Cerebellar nuclear complex (tissue), 1 donor: Measurements from ENCODE around the gene SPEM1.
A peak's percentile ranks its signal among the peaks of the same experiment; 100 is the strongest.

Experiments used
- DNase-seq, 2 experiments: peaks; one replicate each; lab custom pipeline; 2025; lab: John Stamatoyannopoulos, UW

The SPEM1 gene

DNA sequence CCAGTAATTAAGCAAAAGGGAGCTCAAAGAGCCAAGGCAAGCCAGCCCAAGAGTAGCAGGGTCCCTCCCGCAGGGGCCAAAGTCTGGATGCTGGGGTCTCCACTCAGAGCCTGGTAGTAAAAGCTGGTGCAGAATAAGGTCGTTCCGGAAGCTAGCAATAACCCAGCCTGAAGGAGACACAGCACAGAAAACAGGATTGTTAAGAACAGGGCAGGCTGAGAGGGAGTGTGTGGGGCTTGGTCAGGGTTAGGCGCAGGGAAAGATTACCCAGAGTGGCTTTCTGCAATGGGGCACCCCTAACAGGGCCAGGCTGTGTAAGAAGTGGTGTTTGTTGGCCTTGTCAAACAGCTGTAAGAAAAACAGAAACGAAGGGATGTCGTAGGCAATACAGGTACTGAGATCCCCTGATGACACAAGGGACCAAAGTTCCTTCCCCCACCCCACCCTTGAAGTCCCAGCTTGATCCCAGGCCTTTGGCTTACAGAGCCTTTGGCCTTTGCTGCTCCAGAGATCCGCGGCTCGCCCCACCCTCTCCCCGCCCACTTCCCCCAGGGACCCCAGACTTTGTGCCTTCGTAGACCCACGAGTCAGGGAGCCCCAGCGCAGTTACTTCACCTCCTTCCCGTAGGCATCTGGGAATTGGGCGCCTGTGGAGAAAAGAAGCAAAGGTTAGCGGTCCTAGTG lies 16.9 kb upstream of the SPEM1 start:
- DNase-seq = no peak

DNA sequence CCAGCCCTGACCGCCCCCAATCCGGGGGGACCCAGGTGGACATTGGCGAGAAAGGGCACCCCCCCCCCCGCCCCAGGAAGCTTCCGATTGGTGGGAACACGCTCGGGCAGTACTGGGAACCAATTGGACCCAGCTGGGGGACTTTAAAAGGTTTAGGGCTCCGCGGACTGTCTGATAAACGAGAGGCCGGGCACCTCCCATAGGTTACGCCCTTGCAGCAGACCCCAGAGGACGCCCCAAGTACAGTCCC lies 16.5 kb upstream of the SPEM1 start:
- DNase-seq = no peak

DNA sequence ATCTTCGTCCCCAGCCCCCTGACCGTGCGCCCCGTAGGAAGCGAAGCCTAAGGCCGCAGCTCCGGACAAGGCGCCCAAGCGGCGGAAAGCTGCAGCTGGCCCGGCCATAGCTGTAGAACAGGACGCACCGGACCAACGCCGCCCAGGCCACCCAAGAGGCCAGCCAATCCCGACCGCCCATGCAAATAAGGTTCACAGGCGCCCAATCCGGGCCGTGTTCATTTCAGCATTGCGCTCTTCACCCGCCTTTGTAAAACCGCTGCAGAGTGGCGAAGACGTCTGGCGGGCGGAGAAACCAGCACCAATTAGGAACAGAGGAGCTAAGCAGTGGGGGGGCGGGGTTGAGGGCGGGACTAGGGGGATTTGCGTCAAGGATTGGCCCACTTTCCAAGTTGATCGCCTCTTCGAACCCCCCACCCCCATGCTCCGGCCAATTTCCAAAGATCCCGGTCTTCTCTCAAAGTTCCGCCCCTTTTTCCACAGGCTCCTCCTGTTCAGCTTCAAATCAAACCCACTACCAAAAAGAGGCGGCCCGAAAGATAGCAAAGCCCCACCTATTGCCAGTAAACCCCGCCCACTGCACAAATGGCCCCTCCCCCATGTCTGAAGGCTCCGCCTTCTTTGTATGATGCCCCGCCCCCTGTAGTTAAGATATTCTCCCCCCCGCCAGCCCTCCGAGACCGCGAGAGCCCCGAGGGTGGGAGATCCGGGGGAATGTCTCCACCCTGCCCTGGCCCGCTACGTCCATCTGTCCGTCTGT lies 16.0 kb upstream of the SPEM1 start, which contains the start of gene TMEM256:
Gene TMEM256 (minus strand): TSS at position 121 of the 760 bp plus-strand sequence. CDS start 13 bp downstream, at position 108.
- peak; percentile 93 to 94 for DNase-seq

DNA sequence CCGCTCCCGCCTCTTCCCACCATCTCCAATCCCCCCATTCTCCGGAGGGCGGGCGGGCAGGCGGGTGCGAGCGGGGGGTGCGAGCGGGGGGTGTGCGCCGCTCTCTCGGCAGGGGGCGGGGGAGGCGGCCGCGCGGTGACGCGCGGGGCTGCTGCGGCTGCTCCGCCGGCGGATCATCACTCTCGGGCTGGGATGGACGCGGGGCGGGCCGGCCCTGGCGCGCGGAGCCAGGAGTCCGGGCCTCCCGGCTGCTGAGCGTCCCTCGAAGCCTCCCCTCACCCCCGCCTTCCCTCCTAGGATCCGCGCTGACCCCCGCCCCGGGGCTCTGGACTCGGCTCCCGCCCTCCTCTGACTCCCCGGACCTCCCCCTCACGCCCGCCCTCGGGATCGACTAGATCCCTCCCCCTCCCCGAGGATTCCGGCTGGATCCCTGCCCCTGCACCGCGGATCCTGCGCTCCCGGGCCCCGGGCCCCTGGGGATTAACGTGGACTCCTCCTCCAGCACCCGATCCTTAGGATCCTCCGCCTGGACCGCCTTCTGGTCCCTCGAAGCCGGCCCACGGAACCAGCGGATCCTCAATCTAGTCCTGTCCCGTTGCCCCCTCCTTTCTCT lies 15.3 kb upstream of the SPEM1 start:
- DNase-seq = no peak

DNA sequence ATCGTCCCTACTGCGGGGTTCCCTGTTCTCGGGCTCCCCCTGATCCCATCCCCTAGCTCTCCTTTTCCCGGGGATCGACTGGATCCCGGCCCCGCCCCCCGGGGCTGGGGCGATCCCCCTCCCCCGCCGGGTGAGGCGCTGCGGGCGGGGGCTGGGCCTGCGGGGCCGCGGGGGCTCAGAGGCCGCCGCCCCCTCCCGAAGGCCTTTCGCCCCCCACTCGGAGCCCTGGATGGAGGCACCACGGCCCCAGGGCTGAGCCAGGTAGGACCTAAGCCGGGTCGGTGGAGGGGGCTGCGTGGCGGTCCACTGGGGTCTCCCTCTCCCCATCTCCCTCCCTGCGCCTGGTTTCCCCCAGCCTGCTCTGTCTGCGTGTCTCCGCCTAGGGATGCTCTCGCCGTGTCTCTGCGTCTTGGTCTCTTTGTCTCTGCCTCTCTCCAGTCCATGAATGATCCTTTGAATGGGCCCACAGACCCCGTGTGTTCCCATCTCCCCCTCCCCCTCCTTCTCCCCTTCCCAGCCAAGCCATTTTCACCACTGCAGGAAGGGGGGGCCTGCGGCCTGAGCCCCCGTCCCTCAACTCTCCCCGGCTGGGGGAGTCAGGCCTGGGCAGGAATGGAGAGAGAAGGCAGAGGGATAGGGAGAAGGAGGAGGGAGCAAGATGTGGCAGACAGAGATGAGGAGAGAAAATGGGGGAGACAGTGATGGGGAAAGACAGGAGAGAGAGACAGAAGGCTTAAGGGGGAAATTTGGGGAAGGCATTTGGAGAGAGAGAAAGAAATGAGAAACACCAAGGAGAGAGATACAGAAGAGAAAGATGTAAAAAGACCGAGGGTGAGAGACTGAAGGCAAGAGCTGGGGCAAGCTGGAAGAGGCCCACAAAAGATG lies 14.5 kb upstream of the SPEM1 start:
- no peak for DNase-seq

DNA sequence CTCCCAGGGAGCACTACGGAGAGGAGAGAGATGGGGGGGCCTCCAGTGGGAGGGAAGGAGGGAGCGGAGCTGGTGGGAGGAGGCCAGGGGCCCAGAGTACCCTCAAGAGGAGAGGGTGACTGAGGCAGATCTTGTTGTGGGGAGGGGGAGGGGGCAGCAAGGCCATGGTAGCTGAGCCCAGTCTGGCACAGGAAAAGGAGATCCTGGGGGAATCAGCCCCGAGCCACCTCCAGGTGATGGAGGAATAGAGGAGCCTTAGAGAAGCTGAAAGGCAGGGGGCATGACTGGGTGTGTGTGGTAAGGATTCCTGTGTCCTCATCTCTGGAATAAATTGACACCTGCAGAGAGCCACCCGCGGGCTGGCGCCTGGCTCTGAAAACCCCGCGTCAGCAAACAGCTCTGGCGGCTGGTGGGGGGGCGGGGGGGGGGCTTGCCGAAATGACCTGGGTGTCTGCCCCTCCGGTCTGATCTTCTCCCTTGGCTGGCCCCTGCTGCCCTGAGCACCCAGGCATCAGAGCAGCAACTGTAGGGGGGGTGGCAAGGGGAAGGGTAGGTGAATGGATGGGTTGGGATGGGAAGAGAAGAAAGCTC lies 13.8 kb upstream of the SPEM1 start:
- DNase-seq = no peak

DNA sequence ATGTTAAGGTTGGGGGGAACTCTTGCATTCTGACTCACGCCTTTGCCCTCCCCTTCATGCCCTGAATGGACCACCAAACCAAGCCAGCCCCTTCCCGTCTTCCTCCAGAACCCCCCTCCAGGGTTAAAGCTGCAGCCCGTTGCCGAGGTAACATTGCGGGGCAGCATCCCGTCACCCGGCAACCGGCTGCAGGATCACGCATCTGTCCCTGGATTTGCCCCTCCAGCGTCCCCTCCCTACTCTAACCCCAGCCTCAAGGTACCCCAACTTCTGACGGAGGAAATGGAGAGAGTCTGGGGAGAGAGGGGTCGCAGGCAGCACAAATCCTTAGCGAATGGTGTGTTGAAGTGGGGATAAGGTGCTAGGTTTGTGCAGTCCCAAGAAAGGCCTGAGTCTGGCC lies 13.0 kb upstream of the SPEM1 start:
- DNase-seq = no peak

DNA sequence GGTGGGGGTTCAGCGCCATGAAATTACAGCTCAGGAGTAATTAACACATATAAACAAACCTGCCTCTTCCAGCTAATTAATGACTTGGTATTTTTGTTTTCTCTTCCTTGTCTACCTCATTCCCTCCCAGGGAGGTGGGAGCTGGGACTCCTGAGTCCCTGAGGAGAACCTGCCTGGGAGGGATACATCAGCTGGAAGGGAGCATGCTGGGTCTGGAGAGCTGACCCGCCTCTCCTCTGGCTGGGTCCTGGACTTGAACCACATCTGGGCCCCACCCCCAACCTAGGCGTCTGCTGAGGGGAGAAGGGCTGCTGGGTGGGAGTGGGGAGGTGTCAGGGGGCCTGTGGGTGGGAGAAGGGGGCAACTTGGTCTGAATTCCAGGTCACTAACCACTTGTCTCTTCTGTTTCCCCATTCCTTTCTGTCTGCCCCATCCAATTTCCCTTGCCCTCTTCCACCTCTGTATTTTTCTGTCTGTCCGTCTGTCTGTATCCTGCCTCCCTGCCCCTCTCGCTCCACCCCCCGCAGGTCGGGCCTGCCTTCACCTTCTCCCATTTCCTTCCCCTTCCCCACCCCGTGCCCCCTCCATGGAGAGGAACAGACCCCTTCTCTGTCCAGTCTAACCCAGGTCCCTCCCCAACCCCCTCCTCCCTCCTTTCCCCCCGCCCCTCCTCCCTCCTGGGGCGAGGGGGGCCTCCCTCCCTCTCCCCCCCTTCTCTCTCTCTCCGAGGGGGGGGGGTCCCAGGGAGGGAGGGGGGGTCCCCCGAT lies 12.5 kb upstream of the SPEM1 start, which contains the start of gene NLGN2:
Gene NLGN2 (plus strand): TSS at position 361 of the 767 bp plus-strand sequence. CDS start 411 bp downstream, outside the sequence.
- no peak for DNase-seq

DNA sequence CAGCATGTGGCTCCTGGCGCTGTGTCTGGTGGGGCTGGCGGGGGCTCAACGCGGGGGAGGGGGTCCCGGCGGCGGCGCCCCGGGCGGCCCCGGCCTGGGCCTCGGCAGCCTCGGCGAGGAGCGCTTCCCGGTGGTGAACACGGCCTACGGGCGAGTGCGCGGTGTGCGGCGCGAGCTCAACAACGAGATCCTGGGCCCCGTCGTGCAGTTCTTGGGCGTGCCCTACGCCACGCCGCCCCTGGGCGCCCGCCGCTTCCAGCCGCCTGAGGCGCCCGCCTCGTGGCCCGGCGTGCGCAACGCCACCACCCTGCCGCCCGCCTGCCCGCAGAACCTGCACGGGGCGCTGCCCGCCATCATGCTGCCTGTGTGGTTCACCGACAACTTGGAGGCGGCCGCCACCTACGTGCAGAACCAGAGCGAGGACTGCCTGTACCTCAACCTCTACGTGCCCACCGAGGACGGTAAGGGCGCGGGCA lies 11.8 kb upstream of the SPEM1 start:
- DNase-seq = no peak

DNA sequence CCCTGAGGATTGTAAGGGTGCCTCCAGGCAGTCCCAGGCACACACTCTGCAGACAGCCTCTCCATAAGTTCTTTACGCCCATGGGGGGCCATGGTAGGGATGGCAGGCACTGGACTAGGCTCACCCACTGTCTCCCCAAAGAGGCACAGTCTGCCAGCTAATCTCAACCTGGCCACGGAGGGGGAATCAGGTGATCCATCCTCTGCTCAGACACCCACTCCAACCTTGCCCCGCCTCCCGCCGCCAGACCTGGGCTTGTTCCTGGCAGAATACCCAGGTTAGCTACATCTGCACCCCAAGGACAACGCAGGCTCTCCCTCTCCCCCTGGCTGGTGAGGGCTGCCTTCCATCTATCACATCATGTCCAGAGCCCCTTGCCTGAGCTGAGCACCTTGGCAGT lies 11.3 kb upstream of the SPEM1 start:
- DNase-seq = no peak

DNA sequence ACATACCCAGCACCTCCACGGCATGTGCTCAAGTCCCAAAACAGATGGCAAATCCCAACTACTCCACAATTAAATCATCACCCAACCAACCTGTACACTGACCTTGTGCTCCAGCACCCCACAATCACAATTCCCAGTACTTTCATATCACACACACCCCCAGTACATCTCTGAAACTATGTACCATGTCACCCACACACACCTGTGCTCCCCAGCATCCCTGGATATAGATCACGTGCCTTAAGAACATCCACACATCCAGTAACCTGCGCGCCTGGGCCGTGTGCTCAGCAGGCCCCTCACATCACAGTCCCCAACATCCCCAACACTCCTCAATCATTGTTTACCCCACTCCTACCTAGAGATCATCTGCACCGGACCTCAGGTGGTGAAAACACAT lies 10.4 kb upstream of the SPEM1 start:
- no peak for DNase-seq

DNA sequence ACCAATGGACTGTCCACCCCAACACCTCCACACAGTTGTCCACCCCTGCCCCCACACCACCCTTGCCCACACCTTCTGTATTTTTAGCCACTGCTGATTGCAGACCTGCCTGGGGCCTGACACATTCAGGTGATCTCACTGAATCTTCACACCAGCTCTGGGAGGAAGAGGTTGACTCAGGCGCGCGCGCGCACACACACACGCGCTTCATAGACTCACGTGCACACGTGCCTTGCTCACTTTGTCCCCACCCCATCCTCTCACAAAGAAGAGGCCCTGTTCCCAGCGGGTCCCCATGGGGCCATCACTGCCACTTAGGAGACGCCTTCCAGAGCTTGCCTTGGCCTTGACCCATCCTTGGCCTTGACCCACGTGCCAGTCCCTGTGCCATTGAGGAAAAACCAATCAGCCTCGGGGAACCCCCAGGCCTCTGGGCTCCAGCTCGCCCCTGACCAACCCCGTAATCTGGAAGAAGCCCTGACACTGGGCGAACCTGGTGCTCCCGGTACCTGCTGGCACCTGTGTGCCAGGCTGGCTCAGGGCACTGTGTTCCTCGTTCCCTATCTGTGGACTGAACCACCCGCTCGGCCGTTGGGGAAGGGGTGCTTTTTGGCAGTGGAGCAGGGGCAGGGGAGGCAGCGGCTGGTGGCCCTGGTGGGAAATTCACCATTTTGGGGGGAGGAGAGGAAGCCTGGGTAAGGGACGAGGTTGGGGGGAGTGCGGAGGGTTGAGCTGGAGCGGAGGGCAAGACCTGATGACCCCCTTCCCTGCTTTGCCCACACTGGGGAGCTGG lies 9.3 kb upstream of the SPEM1 start:
- DNase-seq = no peak

DNA sequence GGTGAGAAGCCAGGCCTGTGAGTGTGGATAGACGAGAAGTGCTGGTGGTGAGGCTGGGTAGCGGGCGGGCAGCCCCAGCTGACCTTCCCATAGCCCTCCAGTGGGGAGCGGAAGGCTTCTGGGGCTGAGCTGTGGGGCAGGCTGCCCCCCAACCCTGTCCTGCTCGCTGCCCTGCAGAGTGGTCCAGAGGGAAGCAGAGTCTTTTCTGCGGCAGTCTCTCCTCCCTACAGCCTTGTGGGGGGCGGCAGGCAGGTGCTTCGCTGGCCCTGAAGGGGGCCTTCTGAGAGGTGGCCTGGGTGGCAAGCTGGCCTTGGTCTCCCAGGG lies 8.7 kb upstream of the SPEM1 start:
- no peak for DNase-seq

DNA sequence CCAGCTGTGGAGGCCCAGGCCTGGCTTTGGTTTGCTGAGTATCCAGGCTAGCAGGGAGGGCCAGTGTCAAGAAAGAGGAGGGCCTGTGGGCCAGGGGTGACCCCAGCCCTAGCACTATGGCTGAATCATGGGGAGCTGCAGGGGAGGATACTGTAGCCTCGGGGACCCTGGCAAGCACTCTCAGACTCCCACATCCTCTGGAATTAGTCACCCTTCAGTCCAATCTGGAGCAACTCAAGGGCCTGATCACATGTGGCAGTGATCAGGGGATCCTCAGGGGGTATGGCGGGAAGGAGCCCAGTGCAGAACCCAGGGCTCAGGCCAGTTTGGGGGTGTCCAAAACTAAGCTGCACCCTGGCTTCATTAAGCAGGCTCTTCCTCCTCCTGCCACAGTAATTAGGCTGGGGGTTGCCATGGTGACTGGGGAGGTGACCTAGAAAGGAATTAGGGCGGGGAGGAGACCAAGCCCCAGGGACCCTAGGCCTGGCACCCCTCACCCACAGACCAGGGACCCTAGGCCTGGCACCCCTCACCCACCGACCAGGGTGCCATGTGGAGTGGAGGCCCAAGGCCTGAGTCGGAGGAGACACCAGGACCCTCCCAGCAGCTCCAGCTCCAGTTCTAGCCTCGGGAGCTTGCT lies 6.7 kb upstream of the SPEM1 start:
- no peak for DNase-seq

DNA sequence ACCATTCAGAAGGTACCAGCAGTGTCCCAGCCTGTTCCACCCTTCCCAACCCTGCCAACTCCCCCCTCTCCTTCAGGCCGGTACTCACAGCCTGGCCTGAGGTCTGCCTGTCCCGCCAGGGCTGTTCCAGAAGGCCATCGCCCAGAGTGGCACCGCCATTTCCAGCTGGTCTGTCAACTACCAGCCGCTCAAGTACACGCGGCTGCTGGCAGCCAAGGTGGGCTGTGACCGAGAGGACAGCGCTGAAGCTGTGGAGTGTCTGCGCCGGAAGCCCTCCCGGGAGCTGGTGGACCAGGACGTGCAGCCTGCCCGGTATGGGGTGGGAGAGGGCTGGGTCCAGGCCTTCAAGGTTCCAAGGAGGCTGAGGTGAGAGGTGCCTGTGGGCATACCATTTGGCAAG lies 5.3 kb upstream of the SPEM1 start:
- DNase-seq = no peak

DNA sequence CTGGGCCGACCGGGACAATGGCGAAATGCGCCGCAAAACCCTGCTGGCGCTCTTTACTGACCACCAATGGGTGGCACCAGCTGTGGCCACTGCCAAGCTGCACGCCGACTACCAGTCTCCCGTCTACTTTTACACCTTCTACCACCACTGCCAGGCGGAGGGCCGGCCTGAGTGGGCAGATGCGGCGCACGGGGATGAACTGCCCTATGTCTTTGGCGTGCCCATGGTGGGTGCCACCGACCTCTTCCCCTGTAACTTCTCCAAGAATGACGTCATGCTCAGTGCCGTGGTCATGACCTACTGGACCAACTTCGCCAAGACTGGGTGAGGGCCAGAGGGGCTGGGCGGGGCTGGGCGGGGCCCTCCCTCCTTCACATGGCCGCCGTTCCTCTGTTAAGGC lies 4.3 kb upstream of the SPEM1 start:
- no peak for DNase-seq

DNA sequence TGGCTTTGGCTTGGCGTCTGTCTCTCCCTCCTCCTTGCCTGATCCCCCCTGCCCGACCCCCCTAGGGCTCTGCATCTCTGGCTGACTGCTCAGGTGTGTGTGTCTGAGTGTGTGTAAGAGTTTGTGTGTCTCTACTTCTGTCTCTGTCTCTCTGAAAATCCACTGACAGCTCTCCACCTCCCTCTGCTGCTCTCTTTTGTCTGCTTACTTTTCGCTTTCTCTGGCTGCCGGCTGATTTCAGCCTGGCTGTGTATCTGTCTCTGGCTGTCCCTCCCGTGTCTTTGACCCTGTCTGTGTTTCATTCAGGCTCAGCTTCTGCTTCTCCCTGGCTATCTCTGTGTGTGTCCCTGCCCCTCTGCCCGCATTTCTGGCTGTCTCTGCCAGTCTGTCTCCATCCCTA lies 3.8 kb upstream of the SPEM1 start:
- no peak for DNase-seq

DNA sequence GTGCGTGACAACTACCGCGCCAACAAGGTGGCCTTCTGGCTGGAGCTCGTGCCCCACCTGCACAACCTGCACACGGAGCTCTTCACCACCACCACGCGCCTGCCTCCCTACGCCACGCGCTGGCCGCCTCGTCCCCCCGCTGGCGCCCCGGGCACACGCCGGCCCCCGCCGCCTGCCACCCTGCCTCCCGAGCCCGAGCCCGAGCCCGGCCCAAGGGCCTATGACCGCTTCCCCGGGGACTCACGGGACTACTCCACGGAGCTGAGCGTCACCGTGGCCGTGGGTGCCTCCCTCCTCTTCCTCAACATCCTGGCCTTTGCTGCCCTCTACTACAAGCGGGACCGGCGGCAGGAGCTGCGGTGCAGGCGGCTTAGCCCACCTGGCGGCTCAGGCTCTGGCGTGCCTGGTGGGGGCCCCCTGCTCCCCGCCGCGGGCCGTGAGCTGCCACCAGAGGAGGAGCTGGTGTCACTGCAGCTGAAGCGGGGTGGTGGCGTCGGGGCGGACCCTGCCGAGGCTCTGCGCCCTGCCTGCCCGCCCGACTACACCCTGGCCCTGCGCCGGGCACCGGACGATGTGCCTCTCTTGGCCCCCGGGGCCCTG lies 3.0 kb upstream of the SPEM1 start:
- DNase-seq = no peak

DNA sequence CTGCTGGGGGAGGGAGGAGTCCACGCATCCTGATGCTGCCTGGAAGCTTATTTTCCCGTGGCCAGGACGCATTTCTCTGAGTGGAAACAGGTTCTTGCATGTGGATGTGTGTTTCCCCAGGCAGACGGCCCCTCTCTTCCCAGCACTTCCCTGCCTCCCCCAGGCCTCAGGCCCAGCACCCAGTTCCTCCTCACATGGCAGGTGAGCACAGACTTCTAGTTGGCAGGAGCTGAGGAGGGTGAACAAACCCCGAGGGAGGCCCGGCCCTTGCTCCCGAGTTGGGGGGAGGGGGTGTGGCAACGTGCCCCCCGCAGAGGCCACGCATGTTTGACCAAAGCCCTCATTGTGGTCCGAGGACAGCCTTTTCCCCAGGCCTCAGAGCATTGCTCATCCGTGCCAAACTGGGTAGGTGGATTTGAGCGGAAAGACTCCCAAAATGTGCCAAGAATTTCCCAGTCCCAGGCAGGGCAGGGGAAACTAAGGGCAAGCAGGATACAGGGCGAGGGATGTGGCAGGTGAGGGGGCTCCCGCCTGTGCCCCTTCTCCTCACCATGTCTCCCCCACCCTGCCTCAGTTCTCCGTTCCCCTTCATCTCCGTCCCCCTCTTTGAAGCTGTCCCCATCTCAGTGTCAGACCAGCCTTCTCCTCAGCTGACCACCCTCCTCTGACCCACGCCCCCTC lies 1.5 kb upstream of the SPEM1 start:
- DNase-seq = no peak
